Mesothelial cell of epicardium (in vitro differentiated cells): ENCODE data around the gene SIK1. TPM values are rescaled to one million over a fixed set of nuclear protein-coding genes. Genes with fewer than 3 reads are reported as not detected.

Experiments used
- DNase-seq, 2 experiments: peaks; one replicate each; pipeline ENCODE4 v3.0.0; 2021; ENCODE audit warnings: low spot score in 2 of 2; ENCODE audit not compliant: unreplicated experiment in 2 of 2
- H3K27ac Mint-ChIP-seq: 2 replicates; pipeline ENCODE4 v1.8.0; 2021; ENCODE audit warnings: mixed read lengths
- H3K27me3 Mint-ChIP-seq: 2 replicates; pipeline ENCODE4 v1.8.0; 2021; ENCODE audit warnings: low read depth, mixed read lengths
- H3K36me3 Mint-ChIP-seq: 2 replicates; pipeline ENCODE4 v1.8.0; 2021; ENCODE audit warnings: mixed read lengths
- H3K4me1 Mint-ChIP-seq: 2 replicates; pipeline ENCODE4 v1.8.0; 2021; ENCODE audit warnings: mixed read lengths
- H3K4me3 Mint-ChIP-seq: 2 replicates; pipeline ENCODE4 v1.8.0; 2021; ENCODE audit warnings: mild to moderate bottlenecking, moderate library complexity, mixed read lengths
- H3K9me3 Mint-ChIP-seq: 2 replicates; pipeline ENCODE4 v1.8.0; 2021; ENCODE audit warnings: mixed read lengths
- total RNA-seq: library from RNA; stranded (reverse); gene quantifications from 3 replicates; pipeline ENCODE4 v1.2.1, GENCODE V29; 2021
- TF ChIP-seq, protein P1 (sequence below): fragments of 200-600 bp; sonication (generic); IDR thresholded peaks from one replicate; pipeline ENCODE4 v1.5.0; 2021; ENCODE audit warnings: antibody characterized with exemption; ENCODE audit not compliant: unreplicated experiment

SIK1 gene
- total RNA-seq, 1 donor from 2014 or later, result 36.1 TPM

GRCh38 chr21:43370888-43371570 is 55.9 kb downstream of the SIK1 start:
- Mint-ChIP-seq H3K9me3 (no peaks in the 10 kb centered on the region), H3K36me3 (no peaks in the 10 kb centered on the region), H3K4me1 (peaks cover 36% of the 10 kb centered on the region), H3K4me3 (no peak overlapping the region), H3K27me3 (no peaks in the 10 kb centered on the region), H3K27ac (peak overlapping the region; percentile 71)
- DNase-seq, result no peak
- TF ChIP-seq, protein P1, sequence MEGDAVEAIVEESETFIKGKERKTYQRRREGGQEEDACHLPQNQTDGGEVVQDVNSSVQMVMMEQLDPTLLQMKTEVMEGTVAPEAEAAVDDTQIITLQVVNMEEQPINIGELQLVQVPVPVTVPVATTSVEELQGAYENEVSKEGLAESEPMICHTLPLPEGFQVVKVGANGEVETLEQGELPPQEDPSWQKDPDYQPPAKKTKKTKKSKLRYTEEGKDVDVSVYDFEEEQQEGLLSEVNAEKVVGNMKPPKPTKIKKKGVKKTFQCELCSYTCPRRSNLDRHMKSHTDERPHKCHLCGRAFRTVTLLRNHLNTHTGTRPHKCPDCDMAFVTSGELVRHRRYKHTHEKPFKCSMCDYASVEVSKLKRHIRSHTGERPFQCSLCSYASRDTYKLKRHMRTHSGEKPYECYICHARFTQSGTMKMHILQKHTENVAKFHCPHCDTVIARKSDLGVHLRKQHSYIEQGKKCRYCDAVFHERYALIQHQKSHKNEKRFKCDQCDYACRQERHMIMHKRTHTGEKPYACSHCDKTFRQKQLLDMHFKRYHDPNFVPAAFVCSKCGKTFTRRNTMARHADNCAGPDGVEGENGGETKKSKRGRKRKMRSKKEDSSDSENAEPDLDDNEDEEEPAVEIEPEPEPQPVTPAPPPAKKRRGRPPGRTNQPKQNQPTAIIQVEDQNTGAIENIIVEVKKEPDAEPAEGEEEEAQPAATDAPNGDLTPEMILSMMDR, result no peak

GRCh38 chr21:43370091-43370658 is 56.8 kb downstream of the SIK1 start:
- Mint-ChIP-seq H3K4me3 (peak overlapping the region; percentile 10), H3K9me3 (no peaks in the 10 kb centered on the region), H3K4me1 (peaks cover 44% of the 10 kb centered on the region), H3K27ac (peak overlapping the region; percentile 71), H3K27me3 (no peaks in the 10 kb centered on the region), H3K36me3 (no peaks in the 10 kb centered on the region)
- no peak for DNase-seq
- TF ChIP-seq, protein P1, result no peak

DNA sequence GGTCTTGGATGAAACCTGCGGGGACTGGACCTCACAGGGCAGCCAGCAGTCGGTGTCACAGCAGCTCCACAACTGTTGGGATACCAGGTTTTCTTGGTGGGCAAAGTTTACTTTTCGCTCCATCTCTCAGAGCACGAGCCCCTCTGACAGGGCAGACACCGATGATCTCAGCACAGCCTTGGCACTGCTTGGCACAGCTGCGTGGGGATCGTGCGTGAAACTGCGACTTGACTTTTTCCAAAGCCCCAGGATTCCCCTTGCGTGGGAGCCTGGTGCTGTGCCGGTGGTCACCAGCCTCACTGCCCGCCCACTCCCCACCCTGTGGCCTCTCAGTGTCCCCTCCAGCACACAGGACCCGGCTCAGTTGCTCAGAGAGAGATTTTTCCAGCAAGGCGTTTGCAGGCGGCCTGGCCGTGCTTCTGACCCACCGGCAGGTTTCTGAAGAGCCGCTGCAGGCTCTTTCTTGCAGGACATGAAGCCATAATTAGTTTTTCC is 57.3 kb downstream of the SIK1 start:
- H3K4me1 Mint-ChIP-seq, result peaks cover 48% of the 10 kb centered on the region
- peak overlapping the region; percentile 10 for H3K4me3 Mint-ChIP-seq
- TF ChIP-seq, protein P1, result no peak
- H3K27ac Mint-ChIP-seq, result peak overlapping the region; percentile 71
- H3K36me3 Mint-ChIP-seq, result no peaks in the 10 kb centered on the region
- DNase-seq, result no peak
- H3K27me3 Mint-ChIP-seq, result no peaks in the 10 kb centered on the region
- H3K9me3 Mint-ChIP-seq, result no peaks in the 10 kb centered on the region

GRCh38 chr21:43369124-43369523 is 57.8 kb downstream of the SIK1 start:
- Mint-ChIP-seq H3K4me3 (no peak overlapping the region), H3K27me3 (no peaks in the 10 kb centered on the region), H3K36me3 (no peaks in the 10 kb centered on the region), H3K27ac (peak overlapping the region; percentile 63), H3K9me3 (no peaks in the 10 kb centered on the region), H3K4me1 (peaks cover 48% of the 10 kb centered on the region)
- TF ChIP-seq, protein P1, result no peak
- no peak for DNase-seq

GRCh38 chr21:43368685-43369084 is 58.2 kb downstream of the SIK1 start:
- H3K4me1 Mint-ChIP-seq, result peaks cover 48% of the 10 kb centered on the region
- TF ChIP-seq, protein P1, result no peak
- no peak for DNase-seq
- no peaks in the 10 kb centered on the region for H3K9me3 Mint-ChIP-seq
- no peak overlapping the region for H3K4me3 Mint-ChIP-seq
- H3K27me3 Mint-ChIP-seq, result no peaks in the 10 kb centered on the region
- no peaks in the 10 kb centered on the region for H3K36me3 Mint-ChIP-seq
- peak overlapping the region; percentile 63 for H3K27ac Mint-ChIP-seq
